GM12878 (cell line): ENCODE results near the gene THRB. TPM values are rescaled to one million over a fixed set of nuclear protein-coding genes. Genes with fewer than 3 reads are reported as not detected.

ENCODE experiments used
- DPF2 ChIP-seq: fragments of 450-650 bp; IDR thresholded peaks from 2 replicates; pipeline ENCODE4 v1.6.1; 2017; ENCODE audit warnings: mild to moderate bottlenecking
- EZH2 ChIP-seq: IDR thresholded peaks from 2 replicates; pipeline ENCODE4 v1.6.1; 2012; ENCODE audit warnings: low read depth, mild to moderate bottlenecking, control low read depth, inconsistent platforms, low read length, borderline replicate concordance; ENCODE audit not compliant: control insufficient read depth
- NFXL1 ChIP-seq: fragments of 450-650 bp; IDR thresholded peaks from 2 replicates; pipeline ENCODE4 v1.6.1; 2017; ENCODE audit warnings: antibody characterized with exemption, mild to moderate bottlenecking, borderline replicate concordance
- RBBP5 ChIP-seq: fragments of 200-600 bp; sonication (generic); conservative IDR thresholded peaks from 2 replicates; pipeline ENCODE4 v1.6.1; 2016
- REST ChIP-seq: IDR thresholded peaks from 2 replicates; pipeline ENCODE4 v1.6.1; 2012; ENCODE audit warnings: mild to moderate bottlenecking, low read depth, low read length
- SP1 ChIP-seq: IDR thresholded peaks from one replicate; pipeline ENCODE4 v1.6.1; 2011; ENCODE audit warnings: low read depth, low read length
- ZBTB11 ChIP-seq: fragments of 450-650 bp; formaldehyde crosslinking; IDR thresholded peaks from 2 replicates; pipeline ENCODE4 v1.5.0; 2022; ENCODE audit warnings: mild to moderate bottlenecking, missing genetic modification characterization
- polyA plus RNA-seq, 11 experiments: library from polyadenylated mRNA; depleted of rRNA in 4 of 11; unstranded in 6 of 11; stranded (reverse) in 5 of 11; fragments of >200 nt; fragmentation: Nextera tagmentation in 4 of 11; fragmentation: Illumina TruSeq in 1 of 11; extraction: Ambion mirVana in 4 of 11; extraction: Trizol in 1 of 11; gene quantifications; 1 replicate in 1 of 11; 2 replicates in 10 of 11; pipeline versions ENCODE4 v1.2.1 to v1.2.3, GENCODE V29; 2011 to 2016; ENCODE audit warnings: inconsistent platforms in 2 of 11, missing spikeins in 2 of 11, low read depth in 1 of 11
- total RNA-seq, 4 experiments: library from RNA; depleted of rRNA in 3 of 4; stranded (reverse); fragments of >200 nt in 3 of 4; fragmentation: Illumina TruSeq in 1 of 4; extraction: Trizol in 1 of 4; gene quantifications; 2 replicates each; pipeline versions ENCODE4 v1.2.1 to v1.2.3, GENCODE V29; 2013 to 2021
- TF ChIP-seq, protein P1 (sequence below): fragments of 450-650 bp; IDR thresholded peaks from 2 replicates; pipeline ENCODE4 v1.6.1; 2017; ENCODE audit warnings: mild to moderate bottlenecking, moderate library complexity
- TF ChIP-seq, protein P2 (sequence below): IDR thresholded peaks from 2 replicates; pipeline ENCODE4 v1.6.1; 2012; ENCODE audit warnings: low read depth, low read length, improper control_type of control experiment

THRB gene
- total and polyA plus RNA-seq, 10 of the 15 experiments (the other 5 are each of a cell fraction or from before 2014, with no cell fraction given), result 0.05 TPM; not detected in 9

- TF ChIP-seq, protein P1, sequence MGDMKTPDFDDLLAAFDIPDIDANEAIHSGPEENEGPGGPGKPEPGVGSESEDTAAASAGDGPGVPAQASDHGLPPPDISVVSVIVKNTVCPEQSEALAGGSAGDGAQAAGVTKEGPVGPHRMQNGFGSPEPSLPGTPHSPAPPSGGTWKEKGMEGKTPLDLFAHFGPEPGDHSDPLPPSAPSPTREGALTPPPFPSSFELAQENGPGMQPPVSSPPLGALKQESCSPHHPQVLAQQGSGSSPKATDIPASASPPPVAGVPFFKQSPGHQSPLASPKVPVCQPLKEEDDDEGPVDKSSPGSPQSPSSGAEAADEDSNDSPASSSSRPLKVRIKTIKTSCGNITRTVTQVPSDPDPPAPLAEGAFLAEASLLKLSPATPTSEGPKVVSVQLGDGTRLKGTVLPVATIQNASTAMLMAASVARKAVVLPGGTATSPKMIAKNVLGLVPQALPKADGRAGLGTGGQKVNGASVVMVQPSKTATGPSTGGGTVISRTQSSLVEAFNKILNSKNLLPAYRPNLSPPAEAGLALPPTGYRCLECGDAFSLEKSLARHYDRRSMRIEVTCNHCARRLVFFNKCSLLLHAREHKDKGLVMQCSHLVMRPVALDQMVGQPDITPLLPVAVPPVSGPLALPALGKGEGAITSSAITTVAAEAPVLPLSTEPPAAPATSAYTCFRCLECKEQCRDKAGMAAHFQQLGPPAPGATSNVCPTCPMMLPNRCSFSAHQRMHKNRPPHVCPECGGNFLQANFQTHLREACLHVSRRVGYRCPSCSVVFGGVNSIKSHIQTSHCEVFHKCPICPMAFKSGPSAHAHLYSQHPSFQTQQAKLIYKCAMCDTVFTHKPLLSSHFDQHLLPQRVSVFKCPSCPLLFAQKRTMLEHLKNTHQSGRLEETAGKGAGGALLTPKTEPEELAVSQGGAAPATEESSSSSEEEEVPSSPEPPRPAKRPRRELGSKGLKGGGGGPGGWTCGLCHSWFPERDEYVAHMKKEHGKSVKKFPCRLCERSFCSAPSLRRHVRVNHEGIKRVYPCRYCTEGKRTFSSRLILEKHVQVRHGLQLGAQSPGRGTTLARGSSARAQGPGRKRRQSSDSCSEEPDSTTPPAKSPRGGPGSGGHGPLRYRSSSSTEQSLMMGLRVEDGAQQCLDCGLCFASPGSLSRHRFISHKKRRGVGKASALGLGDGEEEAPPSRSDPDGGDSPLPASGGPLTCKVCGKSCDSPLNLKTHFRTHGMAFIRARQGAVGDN, result no peak
- TF ChIP-seq REST (no peak), ZBTB11 (CRISPR knock-in tag) (no peak), DPF2 (no peak), EZH2 (no peak), SP1 (no peak), NFXL1 (no peak), RBBP5 (no peak)
- TF ChIP-seq, protein P2, sequence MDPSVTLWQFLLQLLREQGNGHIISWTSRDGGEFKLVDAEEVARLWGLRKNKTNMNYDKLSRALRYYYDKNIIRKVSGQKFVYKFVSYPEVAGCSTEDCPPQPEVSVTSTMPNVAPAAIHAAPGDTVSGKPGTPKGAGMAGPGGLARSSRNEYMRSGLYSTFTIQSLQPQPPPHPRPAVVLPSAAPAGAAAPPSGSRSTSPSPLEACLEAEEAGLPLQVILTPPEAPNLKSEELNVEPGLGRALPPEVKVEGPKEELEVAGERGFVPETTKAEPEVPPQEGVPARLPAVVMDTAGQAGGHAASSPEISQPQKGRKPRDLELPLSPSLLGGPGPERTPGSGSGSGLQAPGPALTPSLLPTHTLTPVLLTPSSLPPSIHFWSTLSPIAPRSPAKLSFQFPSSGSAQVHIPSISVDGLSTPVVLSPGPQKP, result no peak
These were observed 392.9 kb downstream of the THRB start (continued) for GRCh38 chr3:24101676-24102168.
